Neural progenitor cell (in vitro differentiated cells): Measurements from ENCODE around the gene PPFIA2.

ENCODE experiments used
- EZH2phosphoT487 ChIP-seq: fragments of 200-600 bp; sonication (generic); IDR thresholded peaks from 2 replicates; pipeline ENCODE4 v1.6.1; 2017; ENCODE audit warnings: antibody characterized with exemption
- TF ChIP-seq, protein P1 (sequence below): fragments of 200-600 bp; sonication (generic); IDR thresholded peaks from 2 replicates; pipeline ENCODE4 v1.5.1; 2017; ENCODE audit warnings: antibody characterized with exemption, mild to moderate bottlenecking

DNA sequence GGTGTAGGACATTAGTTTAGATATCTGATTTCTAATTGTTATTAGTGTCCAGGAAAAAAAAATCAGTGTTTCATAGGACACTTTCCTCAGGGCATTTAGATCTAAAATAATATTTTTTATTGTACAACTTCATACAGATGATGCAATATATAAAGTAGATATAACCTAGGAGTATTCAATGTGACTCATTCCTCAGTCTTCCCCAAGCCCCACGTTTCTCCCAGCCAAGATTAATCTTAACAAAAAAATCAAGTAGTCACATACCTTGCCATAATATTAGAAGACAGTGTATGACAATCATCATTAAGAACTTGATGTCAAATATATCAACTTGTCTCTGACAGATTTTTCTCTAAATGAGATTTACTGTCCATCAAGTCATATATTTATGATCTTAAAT, 37.1 kb downstream of the PPFIA2 start:
- TF ChIP-seq, protein P1, sequence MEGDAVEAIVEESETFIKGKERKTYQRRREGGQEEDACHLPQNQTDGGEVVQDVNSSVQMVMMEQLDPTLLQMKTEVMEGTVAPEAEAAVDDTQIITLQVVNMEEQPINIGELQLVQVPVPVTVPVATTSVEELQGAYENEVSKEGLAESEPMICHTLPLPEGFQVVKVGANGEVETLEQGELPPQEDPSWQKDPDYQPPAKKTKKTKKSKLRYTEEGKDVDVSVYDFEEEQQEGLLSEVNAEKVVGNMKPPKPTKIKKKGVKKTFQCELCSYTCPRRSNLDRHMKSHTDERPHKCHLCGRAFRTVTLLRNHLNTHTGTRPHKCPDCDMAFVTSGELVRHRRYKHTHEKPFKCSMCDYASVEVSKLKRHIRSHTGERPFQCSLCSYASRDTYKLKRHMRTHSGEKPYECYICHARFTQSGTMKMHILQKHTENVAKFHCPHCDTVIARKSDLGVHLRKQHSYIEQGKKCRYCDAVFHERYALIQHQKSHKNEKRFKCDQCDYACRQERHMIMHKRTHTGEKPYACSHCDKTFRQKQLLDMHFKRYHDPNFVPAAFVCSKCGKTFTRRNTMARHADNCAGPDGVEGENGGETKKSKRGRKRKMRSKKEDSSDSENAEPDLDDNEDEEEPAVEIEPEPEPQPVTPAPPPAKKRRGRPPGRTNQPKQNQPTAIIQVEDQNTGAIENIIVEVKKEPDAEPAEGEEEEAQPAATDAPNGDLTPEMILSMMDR: no peak
- TF ChIP-seq EZH2phosphoT487: no peak
